Measurements from ENCODE around the gene RIMBP2.
"Not testable (repeated sequence)": the region's sequence is repeated elsewhere in the genome, so short reads cannot be mapped to it uniquely, and the experiment has no call there.

DNA sequence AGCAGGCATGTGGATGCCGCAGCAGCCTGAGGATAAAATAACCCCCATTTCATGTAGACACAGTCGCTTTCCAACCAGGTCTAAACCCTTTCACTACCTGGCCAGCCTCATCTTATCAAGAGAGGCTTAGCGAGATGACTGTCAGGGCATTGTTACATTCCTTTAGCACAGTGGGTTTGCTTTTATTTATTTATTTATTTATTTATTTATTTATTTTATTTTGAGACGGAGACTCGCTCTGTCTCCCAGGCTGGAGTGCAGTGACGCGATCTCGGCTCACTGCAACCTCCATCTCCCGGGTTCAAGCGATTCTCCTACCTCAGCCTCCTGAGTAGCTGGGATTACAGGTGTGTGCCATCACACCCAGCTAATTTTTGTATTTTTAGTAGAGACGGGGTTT lies 35.9 kb upstream of the RIMBP2 start:
- not testable (repeated sequence) for TF ChIP-seq POLR2A (IDR thresholded peaks at IDR 0.05; ENCODE audit: extremely low read depth, insufficient read length); CTCF (IDR thresholded peaks at IDR 0.05; ENCODE audit: low read depth, low read length)
